HEK293 (cell line): ENCODE data around the gene CCL28.

Experiments used
- CTCF ChIA-PET: fragments of 350-600 bp; formaldehyde crosslinking; extraction: SDS; loops from one replicate; lab custom pipeline; 2021; ENCODE audit warnings: antibody characterized with exemption; lab: Yijun Ruan, JAX
- POLR2A ChIA-PET: fragments of 300-600 bp; formaldehyde crosslinking; extraction: SDS; loops from one replicate; lab custom pipeline; 2020; ENCODE audit warnings: antibody characterized with exemption, inconsistent platforms; lab: Yijun Ruan, JAX
- H3K27ac ChIP-seq: fragments of 200-500 bp; sonication (Bioruptor generic); 2 replicates; pipeline ENCODE4 v1.5.1; 2014; ENCODE audit warnings: low read depth, low read length, control low read depth, inconsistent platforms; ENCODE audit errors: extremely low read depth
- H3K36me3 ChIP-seq, 2 experiments: fragments of 200-500 bp in 1 of 2; sonication (Bioruptor generic) in 1 of 2; 1 replicate in 1 of 2; 2 replicates in 1 of 2; pipeline ENCODE4 v1.5.1; 2014 to 2017; ENCODE audit warnings: inconsistent platforms in 2 of 2, low read length in 2 of 2; ENCODE audit not compliant: control insufficient read depth in 2 of 2, insufficient read depth in 1 of 2
- H3K4me1 ChIP-seq: fragments of 200-500 bp; sonication (Bioruptor generic); 2 replicates; pipeline ENCODE4 v1.5.1; 2014; ENCODE audit warnings: mild to moderate bottlenecking, low read length, inconsistent platforms; ENCODE audit not compliant: control insufficient read depth, insufficient read depth
- H3K4me3 ChIP-seq: 2 replicates; pipeline ENCODE4 v1.5.1; 2011; ENCODE audit warnings: low read depth, mild to moderate bottlenecking, control low read depth, low read length, moderate library complexity
- H3K9me3 ChIP-seq: fragments of 200-500 bp; sonication (Bioruptor generic); 2 replicates; pipeline ENCODE4 v1.5.1; 2014; ENCODE audit warnings: low read depth, low read length, inconsistent platforms; ENCODE audit not compliant: control insufficient read depth, insufficient read depth
- BCL11A ChIP-seq: fragments of 450-650 bp; formaldehyde crosslinking; IDR thresholded peaks from 2 replicates; pipeline ENCODE4 v1.5.1; 2016; ENCODE audit warnings: low read depth, missing biosample characterization, missing genetic modification characterization
- FEZF1 ChIP-seq: fragments of 450-650 bp; formaldehyde crosslinking; IDR thresholded peaks from 2 replicates; pipeline ENCODE4 v1.5.1; 2016; ENCODE audit warnings: missing biosample characterization, missing genetic modification characterization
- GLIS1 ChIP-seq: fragments of 450-650 bp; formaldehyde crosslinking; IDR thresholded peaks from 2 replicates; pipeline ENCODE4 v1.5.1; 2016; ENCODE audit warnings: missing biosample characterization, missing genetic modification characterization
- KLF8 ChIP-seq: fragments of 450-650 bp; formaldehyde crosslinking; IDR thresholded peaks from 2 replicates; pipeline ENCODE4 v1.5.1; 2016; ENCODE audit warnings: missing biosample characterization, missing genetic modification characterization
- OSR2 ChIP-seq: fragments of 450-650 bp; formaldehyde crosslinking; IDR thresholded peaks from 2 replicates; pipeline ENCODE4 v1.5.1; 2016; ENCODE audit warnings: missing biosample characterization, missing genetic modification characterization
- ZBTB17 ChIP-seq: fragments of 450-650 bp; formaldehyde crosslinking; IDR thresholded peaks from 2 replicates; pipeline ENCODE4 v1.5.1; 2016; ENCODE audit warnings: missing biosample characterization, missing genetic modification characterization
- ZFP69B ChIP-seq: fragments of 450-650 bp; formaldehyde crosslinking; IDR thresholded peaks from 2 replicates; pipeline ENCODE4 v1.5.1; 2016; ENCODE audit warnings: missing biosample characterization, missing genetic modification characterization
- ZNF140 ChIP-seq: fragments of 450-650 bp; formaldehyde crosslinking; IDR thresholded peaks from 2 replicates; pipeline ENCODE4 v1.5.1; 2016; ENCODE audit warnings: missing biosample characterization, missing genetic modification characterization
- ZNF221 ChIP-seq: fragments of 450-650 bp; formaldehyde crosslinking; IDR thresholded peaks from 2 replicates; pipeline ENCODE4 v1.5.1; 2017; ENCODE audit warnings: missing biosample characterization, missing genetic modification characterization, borderline replicate concordance
- ZNF24 ChIP-seq: fragments of 450-650 bp; formaldehyde crosslinking; IDR thresholded peaks from 2 replicates; pipeline ENCODE4 v1.5.1; 2016; ENCODE audit warnings: missing biosample characterization, missing genetic modification characterization
- ZNF362 ChIP-seq: fragments of 450-650 bp; formaldehyde crosslinking; IDR thresholded peaks from 2 replicates; pipeline ENCODE4 v1.5.1; 2016; ENCODE audit warnings: missing biosample characterization, missing genetic modification characterization
- ZNF366 ChIP-seq: fragments of 450-650 bp; formaldehyde crosslinking; conservative IDR thresholded peaks from 2 replicates; pipeline ENCODE4 v1.5.1; 2016; ENCODE audit warnings: missing biosample characterization, missing genetic modification characterization
- ZNF391 ChIP-seq: fragments of 450-650 bp; formaldehyde crosslinking; IDR thresholded peaks from 2 replicates; pipeline ENCODE4 v1.5.1; 2016; ENCODE audit warnings: low read depth, missing biosample characterization, missing genetic modification characterization, borderline replicate concordance
- ZNF426 ChIP-seq: fragments of 450-650 bp; formaldehyde crosslinking; IDR thresholded peaks from 2 replicates; pipeline ENCODE4 v1.5.1; 2017; ENCODE audit warnings: missing biosample characterization, missing genetic modification characterization, mild to moderate bottlenecking, inconsistent platforms, moderate library complexity
- ZNF473 ChIP-seq: fragments of 450-650 bp; formaldehyde crosslinking; IDR thresholded peaks from 2 replicates; pipeline ENCODE4 v1.5.1; 2017; ENCODE audit warnings: missing biosample characterization, missing genetic modification characterization
- ZNF521 ChIP-seq: fragments of 450-650 bp; formaldehyde crosslinking; IDR thresholded peaks from 2 replicates; pipeline ENCODE4 v1.5.1; 2017; ENCODE audit warnings: missing biosample characterization, mild to moderate bottlenecking, missing genetic modification characterization
- ZNF560 ChIP-seq: fragments of 450-650 bp; formaldehyde crosslinking; IDR thresholded peaks from 2 replicates; pipeline ENCODE4 v1.5.1; 2017; ENCODE audit warnings: missing biosample characterization, missing genetic modification characterization, borderline replicate concordance
- ZNF639 ChIP-seq: fragments of 450-650 bp; formaldehyde crosslinking; IDR thresholded peaks from 2 replicates; pipeline ENCODE4 v1.5.1; 2016; ENCODE audit warnings: missing biosample characterization, missing genetic modification characterization
- ZNF704 ChIP-seq: fragments of 450-650 bp; formaldehyde crosslinking; IDR thresholded peaks from 2 replicates; pipeline ENCODE4 v1.5.1; 2016; ENCODE audit warnings: missing biosample characterization, missing genetic modification characterization
- ZNF830 ChIP-seq: fragments of 450-650 bp; IDR thresholded peaks from 2 replicates; pipeline ENCODE4 v1.5.0; 2018; ENCODE audit warnings: missing biosample characterization, missing genetic modification characterization, low read depth, mild to moderate bottlenecking, moderate library complexity
- TF ChIP-seq, protein P1 (sequence below): fragments of 450-650 bp; formaldehyde crosslinking; IDR thresholded peaks from 2 replicates; pipeline ENCODE4 v1.5.1; 2016; ENCODE audit warnings: missing biosample characterization, missing genetic modification characterization
- TF ChIP-seq, protein P2 (sequence below): fragments of 450-650 bp; formaldehyde crosslinking; IDR thresholded peaks from 2 replicates; pipeline ENCODE4 v1.5.1; 2016; ENCODE audit warnings: missing biosample characterization, missing genetic modification characterization
- TF ChIP-seq, protein P3 (sequence below): fragments of 450-650 bp; formaldehyde crosslinking; IDR thresholded peaks from 2 replicates; pipeline ENCODE4 v1.5.1; 2016; ENCODE audit warnings: missing biosample characterization, missing genetic modification characterization, low read depth
- TF ChIP-seq, protein P4 (sequence below): fragments of 450-650 bp; formaldehyde crosslinking; IDR thresholded peaks from 2 replicates; pipeline ENCODE4 v1.5.1; 2016; ENCODE audit warnings: missing biosample characterization, missing genetic modification characterization
- TF ChIP-seq, protein P5 (sequence below): fragments of 450-650 bp; IDR thresholded peaks from 2 replicates; pipeline ENCODE4 v1.5.1; 2018; ENCODE audit warnings: missing biosample characterization, mild to moderate bottlenecking, missing genetic modification characterization

Gene CCL28

DNA sequence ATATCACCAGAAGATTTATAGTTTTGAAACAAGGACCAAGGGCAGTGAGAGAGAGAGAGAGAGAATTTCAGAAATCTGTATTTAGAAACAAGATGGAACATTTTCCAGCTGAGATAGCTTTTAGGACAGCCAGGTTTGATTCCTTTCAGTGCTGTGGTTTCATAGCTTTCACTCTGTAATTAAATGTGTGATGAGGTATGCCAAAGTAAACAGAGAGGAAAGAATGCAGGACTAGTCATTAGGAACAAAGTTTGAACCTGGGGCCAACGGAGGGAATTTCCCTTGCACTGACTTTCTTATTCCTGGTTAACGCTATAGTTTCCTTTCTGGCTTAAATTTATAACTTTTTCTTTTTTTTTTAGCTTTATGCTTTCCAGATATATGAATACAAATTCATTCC is 10.0 kb upstream of the CCL28 start:
- POLR2A ChIA-PET: interaction anchor here (1.1 kb wide), 1 partner anchor 62 kb away, joined by 8 read pairs; the partner anchor contains the start of gene TMEM267
- TF ChIP-seq, protein P1, sequence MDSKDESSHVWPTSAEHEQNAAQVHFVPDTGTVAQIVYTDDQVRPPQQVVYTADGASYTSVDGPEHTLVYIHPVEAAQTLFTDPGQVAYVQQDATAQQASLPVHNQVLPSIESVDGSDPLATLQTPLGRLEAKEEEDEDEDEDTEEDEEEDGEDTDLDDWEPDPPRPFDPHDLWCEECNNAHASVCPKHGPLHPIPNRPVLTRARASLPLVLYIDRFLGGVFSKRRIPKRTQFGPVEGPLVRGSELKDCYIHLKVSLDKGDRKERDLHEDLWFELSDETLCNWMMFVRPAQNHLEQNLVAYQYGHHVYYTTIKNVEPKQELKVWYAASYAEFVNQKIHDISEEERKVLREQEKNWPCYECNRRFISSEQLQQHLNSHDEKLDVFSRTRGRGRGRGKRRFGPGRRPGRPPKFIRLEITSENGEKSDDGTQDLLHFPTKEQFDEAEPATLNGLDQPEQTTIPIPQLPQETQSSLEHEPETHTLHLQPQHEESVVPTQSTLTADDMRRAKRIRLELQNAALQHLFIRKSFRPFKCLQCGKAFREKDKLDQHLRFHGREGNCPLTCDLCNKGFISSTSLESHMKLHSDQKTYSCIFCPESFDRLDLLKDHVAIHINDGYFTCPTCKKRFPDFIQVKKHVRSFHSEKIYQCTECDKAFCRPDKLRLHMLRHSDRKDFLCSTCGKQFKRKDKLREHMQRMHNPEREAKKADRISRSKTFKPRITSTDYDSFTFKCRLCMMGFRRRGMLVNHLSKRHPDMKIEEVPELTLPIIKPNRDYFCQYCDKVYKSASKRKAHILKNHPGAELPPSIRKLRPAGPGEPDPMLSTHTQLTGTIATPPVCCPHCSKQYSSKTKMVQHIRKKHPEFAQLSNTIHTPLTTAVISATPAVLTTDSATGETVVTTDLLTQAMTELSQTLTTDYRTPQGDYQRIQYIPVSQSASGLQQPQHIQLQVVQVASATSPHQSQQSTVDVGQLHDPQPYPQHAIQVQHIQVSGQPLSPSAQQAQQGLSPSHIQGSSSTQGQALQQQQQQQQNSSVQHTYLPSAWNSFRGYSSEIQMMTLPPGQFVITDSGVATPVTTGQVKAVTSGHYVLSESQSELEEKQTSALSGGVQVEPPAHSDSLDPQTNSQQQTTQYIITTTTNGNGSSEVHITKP (tag by site-specific recombination): peak; percentile 23; the same call in 1 of the 2 replicates
- peak; percentile 52; the same call in 1 of the 2 replicates for TF ChIP-seq KLF8 (tag by site-specific recombination)
- TF ChIP-seq, protein P2, sequence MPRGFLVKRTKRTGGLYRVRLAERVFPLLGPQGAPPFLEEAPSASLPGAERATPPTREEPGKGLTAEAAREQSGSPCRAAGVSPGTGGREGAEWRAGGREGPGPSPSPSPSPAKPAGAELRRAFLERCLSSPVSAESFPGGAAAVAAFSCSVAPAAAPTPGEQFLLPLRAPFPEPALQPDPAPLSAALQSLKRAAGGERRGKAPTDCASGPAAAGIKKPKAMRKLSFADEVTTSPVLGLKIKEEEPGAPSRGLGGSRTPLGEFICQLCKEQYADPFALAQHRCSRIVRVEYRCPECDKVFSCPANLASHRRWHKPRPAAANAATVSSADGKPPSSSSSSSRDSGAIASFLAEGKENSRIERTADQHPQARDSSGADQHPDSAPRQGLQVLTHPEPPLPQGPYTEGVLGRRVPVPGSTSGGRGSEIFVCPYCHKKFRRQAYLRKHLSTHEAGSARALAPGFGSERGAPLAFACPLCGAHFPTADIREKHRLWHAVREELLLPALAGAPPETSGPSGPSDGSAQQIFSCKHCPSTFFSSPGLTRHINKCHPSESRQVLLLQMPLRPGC (tag by site-specific recombination): peak; percentile 53; the same call in 1 of the 2 replicates
- TF ChIP-seq ZNF473 (tag by site-specific recombination): no peak
- peak; percentile 30; the same call in 1 of the 2 replicates for TF ChIP-seq FEZF1 (tag by site-specific recombination)
- no peak for TF ChIP-seq ZNF521 (tag by site-specific recombination)
- no peak for TF ChIP-seq ZNF221 (tag by site-specific recombination)
- no peak for TF ChIP-seq ZNF639
- no peak for TF ChIP-seq ZNF830 (tag by site-specific recombination)
- TF ChIP-seq, protein P3, sequence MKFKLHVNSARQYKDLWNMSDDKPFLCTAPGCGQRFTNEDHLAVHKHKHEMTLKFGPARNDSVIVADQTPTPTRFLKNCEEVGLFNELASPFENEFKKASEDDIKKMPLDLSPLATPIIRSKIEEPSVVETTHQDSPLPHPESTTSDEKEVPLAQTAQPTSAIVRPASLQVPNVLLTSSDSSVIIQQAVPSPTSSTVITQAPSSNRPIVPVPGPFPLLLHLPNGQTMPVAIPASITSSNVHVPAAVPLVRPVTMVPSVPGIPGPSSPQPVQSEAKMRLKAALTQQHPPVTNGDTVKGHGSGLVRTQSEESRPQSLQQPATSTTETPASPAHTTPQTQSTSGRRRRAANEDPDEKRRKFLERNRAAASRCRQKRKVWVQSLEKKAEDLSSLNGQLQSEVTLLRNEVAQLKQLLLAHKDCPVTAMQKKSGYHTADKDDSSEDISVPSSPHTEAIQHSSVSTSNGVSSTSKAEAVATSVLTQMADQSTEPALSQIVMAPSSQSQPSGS (tag by site-specific recombination): no peak
- TF ChIP-seq, protein P4, sequence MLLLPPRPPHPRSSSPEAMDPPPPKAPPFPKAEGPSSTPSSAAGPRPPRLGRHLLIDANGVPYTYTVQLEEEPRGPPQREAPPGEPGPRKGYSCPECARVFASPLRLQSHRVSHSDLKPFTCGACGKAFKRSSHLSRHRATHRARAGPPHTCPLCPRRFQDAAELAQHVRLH (tag by site-specific recombination): 0 out of 2 replicates have a peak, but pooled peaks have one; percentile 22
- peak; percentile 54 for TF ChIP-seq GLIS1 (tag by site-specific recombination)
- no peak for TF ChIP-seq ZFP69B (tag by site-specific recombination)
- no peak for TF ChIP-seq ZNF560 (tag by site-specific recombination)
- TF ChIP-seq ZNF704 (tag by site-specific recombination): no peak
- no peak for TF ChIP-seq ZNF391 (tag by site-specific recombination)
- TF ChIP-seq ZBTB17 (tag by site-specific recombination): peak; percentile 55
- no peak for TF ChIP-seq ZNF366 (tag by site-specific recombination)
- TF ChIP-seq BCL11A: 0 out of 2 replicates have a peak, but pooled peaks have one; percentile 56
- TF ChIP-seq ZNF426 (tag by site-specific recombination): no peak
- TF ChIP-seq ZNF24 (tag by site-specific recombination): 0 out of 2 replicates have a peak, but pooled peaks have one; percentile 48
- TF ChIP-seq OSR2 (tag by site-specific recombination): peak; percentile 54; the same call in 1 of the 2 replicates
- no peak for TF ChIP-seq ZNF362 (tag by site-specific recombination)
- no peak for TF ChIP-seq ZNF140
- TF ChIP-seq, protein P5, sequence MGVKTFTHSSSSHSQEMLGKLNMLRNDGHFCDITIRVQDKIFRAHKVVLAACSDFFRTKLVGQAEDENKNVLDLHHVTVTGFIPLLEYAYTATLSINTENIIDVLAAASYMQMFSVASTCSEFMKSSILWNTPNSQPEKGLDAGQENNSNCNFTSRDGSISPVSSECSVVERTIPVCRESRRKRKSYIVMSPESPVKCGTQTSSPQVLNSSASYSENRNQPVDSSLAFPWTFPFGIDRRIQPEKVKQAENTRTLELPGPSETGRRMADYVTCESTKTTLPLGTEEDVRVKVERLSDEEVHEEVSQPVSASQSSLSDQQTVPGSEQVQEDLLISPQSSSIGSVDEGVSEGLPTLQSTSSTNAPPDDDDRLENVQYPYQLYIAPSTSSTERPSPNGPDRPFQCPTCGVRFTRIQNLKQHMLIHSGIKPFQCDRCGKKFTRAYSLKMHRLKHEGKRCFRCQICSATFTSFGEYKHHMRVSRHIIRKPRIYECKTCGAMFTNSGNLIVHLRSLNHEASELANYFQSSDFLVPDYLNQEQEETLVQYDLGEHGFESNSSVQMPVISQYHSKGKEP (tag by site-specific recombination): peak; percentile 87

More for the DNA sequence above, 10.0 kb upstream of the CCL28 start:
- H3K27ac ChIP-seq: no peak overlapping the region; the same call in 1 of the 2 replicates
- H3K9me3 ChIP-seq: no peaks in the 10 kb centered on the region
- peaks cover 10% of the 10 kb centered on the region; the same call in 1 of the 2 replicates for H3K4me1 ChIP-seq
- no peak overlapping the region for H3K4me3 ChIP-seq
- CTCF ChIA-PET: interaction anchor here (0.6 to 1.7 kb wide), 5 partner anchors 10 to 62 kb away, joined by 3 to 7 read pairs (median 4); partner anchors contain the start of genes CCL28 and TMEM267
- H3K36me3 ChIP-seq: no peaks in the 10 kb centered on the region
